HepG2 (cell line): ENCODE measurements around the gene CADM2. TPM values are rescaled to one million over a fixed set of nuclear protein-coding genes. Genes with fewer than 3 reads are reported as not detected.

Experiments used
- ATAC-seq: fragments of 200-7000 bp; cut with Tn5 transposase; 3 replicates; pipeline ENCODE4 v1.9.1; 2020; ENCODE audit warnings: mild to moderate bottlenecking, moderate library complexity
- BruUV-seq: library from RNA; stranded (reverse); fragments of 400-500 nt; replicated peaks from 2 replicates; lab custom pipeline; 2021; lab: Mats Ljungman, UMichigan
- CTCF ChIA-PET: fragments of 300-600 bp; formaldehyde crosslinking; extraction: SDS; loops from one replicate; lab custom pipeline; 2021; ENCODE audit warnings: low total read pairs, inconsistent platforms, low intra/inter-chr PET ratio; lab: Yijun Ruan, JAX
- POLR2A ChIA-PET: fragments of 350-600 bp; sonication (Branson Sonifier 250); formaldehyde crosslinking; loops from one replicate; lab custom pipeline; 2020; ENCODE audit warnings: antibody characterized with exemption, inconsistent platforms; lab: Yijun Ruan, JAX
- DNase-seq: peaks from one replicate; pipeline ENCODE4 v3.0.0-alpha.2; 2015; ENCODE audit warnings: low spot score
- FAIRE-seq: peaks from 3 replicates; lab custom pipeline; 2011; peaks lifted over from hg19 to GRCh38; lab: Jason Lieb, UNC
- H2AFZ ChIP-seq: one replicate; pipeline ENCODE4 v1.6.1; 2011; ENCODE audit warnings: low read length, inconsistent platforms
- H3K27ac ChIP-seq: fragments of 300-600 bp; 3 replicates; pipeline ENCODE4 v1.8.0; 2011; ENCODE audit warnings: mixed run types, mild to moderate bottlenecking, mixed read lengths, low read length, inconsistent platforms; ENCODE audit not compliant: insufficient read depth; ENCODE audit errors: extremely low read length
- H3K27me3 ChIP-seq, 2 experiments: fragments of 200-600 bp in 1 of 2; 2 replicates in 1 of 2; 3 replicates in 1 of 2; pipeline versions ENCODE4 v1.6.0 to v1.8.0; 2011; ENCODE audit warnings: low read length in 2 of 2, mild to moderate bottlenecking in 2 of 2, moderate library complexity in 2 of 2, inconsistent platforms in 1 of 2; ENCODE audit not compliant: insufficient read depth in 2 of 2, control insufficient read depth in 1 of 2
- H3K36me3 ChIP-seq, 2 experiments: fragments of 200-600 bp in 1 of 2; replicated peaks in 1 of 2; 2 replicates in 1 of 2; 3 replicates in 1 of 2; pipeline versions ENCODE4 v1.5.1 to v1.8.0; 2011; ENCODE audit warnings: low read length in 2 of 2, inconsistent platforms in 1 of 2; ENCODE audit not compliant: insufficient read depth in 2 of 2, control insufficient read depth in 1 of 2
- H3K4me1 ChIP-seq: 2 replicates; pipeline ENCODE4 v1.5.1; 2012; ENCODE audit warnings: low read length, inconsistent platforms; ENCODE audit not compliant: insufficient read depth
- H3K4me2 ChIP-seq: 2 replicates; pipeline ENCODE4 v1.6.0; 2011; ENCODE audit warnings: low read depth, low read length, inconsistent platforms
- H3K4me3 ChIP-seq, 3 experiments: fragments of 200-600 bp in 1 of 3; sonication (generic), shearing (Covaris generic) in 1 of 3; replicated peaks in 1 of 3; 2 replicates each; pipeline ENCODE4 v1.5.1; 2011 to 2016; ENCODE audit warnings: low read length in 3 of 3, inconsistent platforms in 2 of 3, low read depth in 2 of 3, mild to moderate bottlenecking in 2 of 3, control low read depth in 1 of 3, mixed read lengths in 1 of 3; ENCODE audit not compliant: insufficient read depth in 1 of 3
- H3K79me2 ChIP-seq: one replicate; pipeline ENCODE4 v1.6.1; 2011; ENCODE audit warnings: low read length, inconsistent platforms; ENCODE audit not compliant: insufficient read depth
- H3K9ac ChIP-seq: 2 replicates; pipeline ENCODE4 v1.6.0; 2011; ENCODE audit warnings: mild to moderate bottlenecking, low read depth, low read length, inconsistent platforms; ENCODE audit not compliant: insufficient read depth
- H3K9me3 ChIP-seq: 2 replicates; pipeline ENCODE4 v1.5.1; 2012; ENCODE audit warnings: mild to moderate bottlenecking, low read length
- H4K20me1 ChIP-seq: 2 replicates; pipeline ENCODE4 v1.6.0; 2011; ENCODE audit warnings: inconsistent platforms, mild to moderate bottlenecking, low read length, moderate library complexity; ENCODE audit not compliant: insufficient read depth
- CTCF ChIP-seq: sonication (generic); formaldehyde crosslinking; IDR thresholded peaks from 2 replicates; pipeline ENCODE4 v1.5.0; 2020; ENCODE audit warnings: mild to moderate bottlenecking, missing genetic modification reagents, moderate library complexity
- HMG20B ChIP-seq: conservative IDR thresholded peaks from 2 replicates; pipeline ENCODE4 v1.6.1; 2016; ENCODE audit warnings: missing genetic modification reagents, missing compliant biosample characterization
- POLR2AphosphoS5 ChIP-seq: IDR thresholded peaks from 2 replicates; pipeline ENCODE4 v1.6.1; 2012; ENCODE audit warnings: low read depth, low read length
- PTBP1 ChIP-seq: fragments of 200-400 bp; formaldehyde crosslinking; IDR thresholded peaks from 2 replicates; pipeline ENCODE4 v1.6.1; 2018; ENCODE audit warnings: low read length, low read depth; ENCODE audit not compliant: poor library complexity, severe bottlenecking
- RFX3 ChIP-seq: IDR thresholded peaks from 2 replicates; pipeline ENCODE4 v1.6.1; 2016; ENCODE audit warnings: missing biosample characterization, missing genetic modification reagents
- SALL2 ChIP-seq: sonication (generic); formaldehyde crosslinking; IDR thresholded peaks from 2 replicates; pipeline ENCODE4 v1.8.1; 2023; ENCODE audit warnings: mild to moderate bottlenecking, missing genetic modification reagents, inconsistent platforms
- SMC3 ChIP-seq: IDR thresholded peaks from 2 replicates; pipeline ENCODE4 v1.6.1; 2011; ENCODE audit warnings: low read length, improper control_type of control experiment
- STAG1 ChIP-seq: sonication (generic); formaldehyde crosslinking; IDR thresholded peaks from 2 replicates; pipeline ENCODE4 v1.4.0; 2020; ENCODE audit warnings: missing genetic modification reagents
- SUZ12 ChIP-seq: fragments of 150-350 bp; IDR thresholded peaks from 2 replicates; pipeline ENCODE4 v1.6.1; 2014; ENCODE audit warnings: low read depth, low read length
- ZNF737 ChIP-seq: sonication (generic); formaldehyde crosslinking; IDR thresholded peaks from 2 replicates; pipeline ENCODE4 v1.5.0; 2020; ENCODE audit warnings: missing genetic modification reagents, mild to moderate bottlenecking, borderline replicate concordance
- WGBS: methylation state at CpG from one replicate; pipeline ENCODE4 v1.1.6; 2017; ENCODE audit warnings: low lambda C conversion rate; 5-methylcytosine and 5-hydroxymethylcytosine counted together
- in situ Hi-C: cut with HindIII; loops from 2 replicates; pipeline ENCODE4 v1.10.0; 2017; ENCODE audit warnings: low pct_unique_long_range_greater_than_20kb; ENCODE audit not compliant: extremely low pct_ligation_motif_present
- intact Hi-C: fragments of 100-400 bp; cut with micrococcal nuclease; formaldehyde crosslinking; loops from one replicate; pipeline ENCODE4 v1.10.0; 2022; ENCODE audit not compliant: unreplicated experiment
- polyA plus RNA-seq, 8 experiments: library from polyadenylated mRNA; depleted of rRNA in 3 of 8; stranded (reverse) in 7 of 8; unstranded in 1 of 8; fragments of >200 nt; fragmentation: Illumina TruSeq in 4 of 8; extraction: Trizol in 4 of 8; gene quantifications; 2 replicates each; pipeline versions ENCODE4 v1.2.1 to v1.2.3, GENCODE V29; 2011 to 2016; ENCODE audit warnings: low read depth in 4 of 8, missing spikeins in 1 of 8, mixed read lengths in 1 of 8; ENCODE audit not compliant: insufficient read depth in 1 of 8
- total RNA-seq, 5 experiments: library from RNA; depleted of rRNA; stranded (reverse); fragments of >200 nt; fragmentation: Illumina TruSeq; extraction: Trizol; gene quantifications; 2 replicates each; pipeline ENCODE4 v1.2.3, GENCODE V29; 2016; ENCODE audit warnings: low read depth in 1 of 5
- TF ChIP-seq, protein P1 (sequence below): sonication (generic); formaldehyde crosslinking; IDR thresholded peaks from 2 replicates; pipeline ENCODE4 v1.5.1; 2020; ENCODE audit warnings: mild to moderate bottlenecking, missing genetic modification reagents, moderate library complexity

Gene CADM2
- total and polyA plus RNA-seq, 2 of the 13 experiments (the other 11 are each of a cell fraction or from before 2014, with no cell fraction given), result not detected

DNA sequence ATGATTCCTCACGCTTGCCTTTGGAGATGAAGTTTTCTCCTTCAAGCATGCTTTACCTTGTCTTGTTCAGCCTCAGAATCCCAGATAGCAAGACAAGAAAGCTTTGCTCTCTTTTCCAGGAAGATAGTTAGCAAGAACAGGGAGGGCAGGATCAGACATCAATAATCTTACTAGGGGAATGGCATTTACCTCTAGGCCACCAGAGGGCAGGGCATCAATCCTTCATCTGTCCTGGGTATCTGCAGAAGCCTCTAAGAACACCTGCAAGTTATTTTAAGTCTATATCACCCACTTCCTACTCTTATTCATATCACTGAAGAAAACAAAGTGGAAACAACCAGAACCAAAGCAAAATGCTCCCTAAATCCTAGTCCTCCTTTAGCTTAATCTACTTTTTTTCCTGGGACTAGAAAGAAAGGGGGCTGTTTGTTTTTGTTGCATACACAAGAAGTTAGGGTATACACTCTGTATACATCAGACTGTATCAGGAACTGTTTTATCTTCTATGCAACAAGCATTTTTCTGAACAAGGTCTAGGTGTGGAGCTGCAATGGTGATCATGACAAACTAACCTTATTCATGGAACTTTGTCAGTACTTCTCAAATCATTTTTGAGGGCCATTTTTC, 862.5 kb downstream of the CADM2 start:
- intact Hi-C loops (loop anchor here (1.0 to 10.0 kb wide), 3 partner anchors 424 to 742 kb away; no protein-coding TSS in a partner anchor), in situ Hi-C loops (loop anchor here (10.0 kb wide), 2 partner anchors 424 to 744 kb away; no protein-coding TSS in a partner anchor)
- DNase-seq (peak; percentile 23), FAIRE-seq (no peak), ATAC-seq (peak; percentile 92)
- BruUV-seq, result no TSS peak
- H3K9ac ChIP-seq, result no peak overlapping the region
- no peaks in the 10 kb centered on the region for H3K9me3 ChIP-seq
- H3K27ac ChIP-seq, result no peak overlapping the region
- H3K27me3 ChIP-seq, result no peaks in the 10 kb centered on the region
- no peaks in the 10 kb centered on the region for H4K20me1 ChIP-seq
- no peak overlapping the region for H2AFZ ChIP-seq
- H3K4me1 ChIP-seq, result no peaks in the 10 kb centered on the region
- TF ChIP-seq SUZ12 (no peak), RFX3 (CRISPR knock-in tag) (no peak), CTCF (CRISPR knock-in tag) (peak; percentile 58), ZNF737 (CRISPR knock-in tag) (no peak), STAG1 (CRISPR knock-in tag) (peak; percentile 48), SMC3 (peak; percentile 71), SALL2 (no peak), PTBP1 (no peak), HMG20B (CRISPR knock-in tag) (no peak), POLR2AphosphoS5 (no peak)
- TF ChIP-seq, protein P1, sequence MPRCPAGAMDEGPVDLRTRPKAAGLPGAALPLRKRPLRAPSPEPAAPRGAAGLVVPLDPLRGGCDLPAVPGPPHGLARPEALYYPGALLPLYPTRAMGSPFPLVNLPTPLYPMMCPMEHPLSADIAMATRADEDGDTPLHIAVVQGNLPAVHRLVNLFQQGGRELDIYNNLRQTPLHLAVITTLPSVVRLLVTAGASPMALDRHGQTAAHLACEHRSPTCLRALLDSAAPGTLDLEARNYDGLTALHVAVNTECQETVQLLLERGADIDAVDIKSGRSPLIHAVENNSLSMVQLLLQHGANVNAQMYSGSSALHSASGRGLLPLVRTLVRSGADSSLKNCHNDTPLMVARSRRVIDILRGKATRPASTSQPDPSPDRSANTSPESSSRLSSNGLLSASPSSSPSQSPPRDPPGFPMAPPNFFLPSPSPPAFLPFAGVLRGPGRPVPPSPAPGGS, result no peak
- no peak overlapping the region for H3K4me3 ChIP-seq
- 0% methylated on average over 1 of the region's 1 CpG for WGBS
- no peak overlapping the region for H3K4me2 ChIP-seq
- CTCF ChIA-PET, result interaction anchor here (1.6 to 1.8 kb wide), 2 partner anchors 424 to 742 kb away, joined by 9 read pairs; no protein-coding TSS in a partner anchor
- H3K79me2 ChIP-seq, result no peaks in the 10 kb centered on the region
- H3K36me3 ChIP-seq, result no peaks in the 10 kb centered on the region
- POLR2A ChIA-PET, result no interaction called here
